GM19395 (cell line): ENCODE results near the gene PDE6H.

Experiments used
- ATAC-seq: cut with Tn5 transposase; IDR thresholded peaks from one replicate; pipeline ENCODE4 v1.9.1; 2021; ENCODE audit warnings: mild to moderate bottlenecking, moderate library complexity; ENCODE audit not compliant: unreplicated experiment

The PDE6H gene

GRCh38 chr12:14950982-14951746 lies 21.7 kb upstream of the PDE6H start:
- ATAC-seq = no peak

- no peak for ATAC-seq
These were observed 21.0 kb upstream of the PDE6H start for GRCh38 chr12:14951851-14952250.

GRCh38 chr12:14952299-14952921 lies 20.4 kb upstream of the PDE6H start:
- ATAC-seq = peak; percentile 57

GRCh38 chr12:14953752-14954151 lies 19.1 kb upstream of the PDE6H start:
- ATAC-seq = no peak

GRCh38 chr12:14954269-14954668 lies 18.6 kb upstream of the PDE6H start:
- no peak for ATAC-seq

- peak; percentile 44 for ATAC-seq
These were observed 16.6 kb upstream of the PDE6H start for GRCh38 chr12:14956024-14956891.

GRCh38 chr12:14956905-14957304 lies 15.9 kb upstream of the PDE6H start:
- no peak for ATAC-seq

GRCh38 chr12:14957551-14958168 lies 15.2 kb upstream of the PDE6H start:
- no peak for ATAC-seq

GRCh38 chr12:14958361-14959125 lies 14.3 kb upstream of the PDE6H start:
- no peak for ATAC-seq

- no peak for ATAC-seq
These were observed 13.8 kb upstream of the PDE6H start for GRCh38 chr12:14959126-14959440.

GRCh38 chr12:14959463-14959862 lies 13.4 kb upstream of the PDE6H start:
- no peak for ATAC-seq

- no peak for ATAC-seq
These were observed 12.8 kb upstream of the PDE6H start for GRCh38 chr12:14959916-14960496.

GRCh38 chr12:14960548-14961465 lies 12.0 kb upstream of the PDE6H start:
- ATAC-seq = peak; percentile 45

GRCh38 chr12:14961466-14962152 lies 11.2 kb upstream of the PDE6H start, which contains the start of gene ARHGDIB:
Gene ARHGDIB, minus strand, starts transcription at chr12:14961601. Its CDS starts 10,889 bp downstream, at chr12:14950712.
- peak; percentile 74 for ATAC-seq

GRCh38 chr12:14962153-14962539 lies 10.7 kb upstream of the PDE6H start:
- ATAC-seq = no peak

- no peak for ATAC-seq
These were observed 10.0 kb upstream of the PDE6H start for GRCh38 chr12:14962797-14963196.

- ATAC-seq = no peak
These were observed 9.3 kb upstream of the PDE6H start for GRCh38 chr12:14963520-14963919.

GRCh38 chr12:14964406-14964805 lies 8.4 kb upstream of the PDE6H start:
- no peak for ATAC-seq
